ENCODE measurements around the gene CAMSAP2.
"Not testable (repeated sequence)": the region's sequence is repeated elsewhere in the genome, so short reads cannot be mapped to it uniquely, and the experiment has no call there.

CAMSAP2 gene

DNA sequence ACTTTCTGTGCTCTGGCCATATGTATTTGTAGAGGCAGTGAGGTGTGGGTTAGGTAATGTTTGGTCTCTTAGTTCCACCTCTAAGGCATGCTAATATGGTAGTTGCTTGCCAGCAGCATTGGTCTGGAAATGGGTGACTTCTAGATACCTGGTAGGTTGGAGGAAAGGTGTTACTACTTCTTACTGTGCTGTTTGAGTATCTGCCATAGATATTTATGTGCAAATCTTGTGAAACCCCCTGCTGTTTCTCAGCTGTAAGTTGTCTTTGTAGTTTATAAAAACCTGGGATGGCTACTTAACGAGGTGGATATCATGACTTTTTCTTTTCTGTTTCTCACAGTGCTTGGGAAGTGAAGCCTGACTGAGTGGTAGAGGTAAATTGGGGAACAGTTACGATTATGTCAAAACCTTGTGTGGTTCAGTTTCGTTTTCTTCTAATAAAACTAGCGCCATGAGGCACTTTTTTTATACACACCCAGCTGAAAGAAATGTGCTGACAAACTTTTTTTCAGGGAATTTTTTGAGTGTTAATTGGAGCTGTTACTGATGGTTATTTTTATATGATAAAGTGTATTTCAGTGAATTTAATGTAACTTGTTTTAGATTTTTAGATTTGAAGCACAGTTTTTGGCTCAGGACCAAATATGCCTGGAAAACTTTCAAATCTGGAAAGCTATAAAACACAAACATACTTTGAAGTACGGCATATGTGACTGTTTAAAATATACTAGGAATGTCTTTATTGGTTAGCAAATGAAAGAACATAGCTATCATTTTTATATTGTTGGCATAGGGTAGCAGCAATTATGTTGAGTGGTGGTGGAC lies 42.1 kb downstream of the CAMSAP2 start:
- DNase-seq (ENCODE audit: low read depth), result no peak

DNA sequence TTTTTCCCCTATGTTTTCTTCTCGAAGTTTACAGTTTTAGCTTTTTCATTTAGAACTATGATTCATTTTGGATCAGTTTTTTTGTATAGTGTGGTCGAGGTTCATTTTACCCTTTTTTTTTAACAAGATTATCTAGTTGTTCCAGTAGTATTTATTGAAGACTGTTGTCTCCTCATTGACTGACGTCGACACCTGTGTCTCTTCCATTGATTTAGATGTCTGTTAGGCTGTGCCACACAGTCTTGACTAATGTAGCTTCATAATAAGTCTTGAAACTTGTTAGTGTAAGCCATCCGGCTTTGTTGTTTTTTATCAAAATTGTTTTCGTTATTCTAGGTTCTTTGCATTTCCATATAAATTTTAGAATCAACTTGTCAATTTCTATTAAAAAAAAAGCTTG lies 45.2 kb downstream of the CAMSAP2 start:
- no peak for DNase-seq (ENCODE audit: low read depth)

DNA sequence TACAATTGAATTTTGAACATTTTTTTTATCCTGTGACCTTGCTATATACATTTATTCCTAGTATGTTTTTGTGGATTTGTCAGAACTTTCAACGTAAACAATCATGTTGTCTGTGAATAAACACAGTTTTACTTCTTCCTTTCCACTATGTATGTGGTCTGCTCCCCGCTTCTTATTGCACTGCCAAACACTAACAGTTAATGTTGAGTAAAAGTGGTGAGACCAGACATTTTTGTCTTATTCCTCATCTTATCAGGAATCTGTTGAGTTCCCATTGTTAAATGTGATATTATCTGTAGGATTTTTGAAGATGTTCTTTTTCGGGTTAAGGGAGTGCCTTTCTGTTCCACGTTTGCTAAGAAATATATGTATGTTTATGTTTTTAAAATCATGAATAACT lies 45.9 kb downstream of the CAMSAP2 start:
- no peak for DNase-seq (ENCODE audit: low read depth)

- no peak for DNase-seq (ENCODE audit: low read depth)
Measured at GRCh38 chr1:200786788-200787187, 48.1 kb downstream of the CAMSAP2 start.

GRCh38 chr1:200787896-200788387 lies 49.2 kb downstream of the CAMSAP2 start:
- DNase-seq (ENCODE audit: low read depth), result no peak

GRCh38 chr1:200791012-200791411 lies 52.3 kb downstream of the CAMSAP2 start:
- not testable (repeated sequence) for DNase-seq (ENCODE audit: low read depth)

DNA sequence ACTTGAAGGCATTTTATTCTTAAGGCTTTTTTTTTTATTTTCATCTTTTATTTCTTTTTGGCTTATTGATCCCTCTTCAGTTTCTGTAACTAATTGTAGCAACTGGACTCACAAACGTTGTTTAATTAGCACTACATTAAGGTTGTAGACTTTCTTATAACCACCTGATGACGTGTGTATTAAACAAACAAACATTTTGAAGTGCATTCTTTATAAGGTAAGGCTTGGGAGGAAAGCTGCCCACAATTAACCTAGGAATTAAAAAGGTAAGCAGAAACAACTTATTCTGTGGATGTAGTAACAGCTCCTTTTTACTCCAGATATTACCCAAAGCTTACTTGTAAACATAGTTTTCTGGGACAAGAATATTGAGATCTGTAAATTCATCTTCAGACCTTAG lies 55.0 kb downstream of the CAMSAP2 start:
- no peak for DNase-seq (ENCODE audit: low read depth)

- DNase-seq (ENCODE audit: low read depth), result no peak
Measured at GRCh38 chr1:200794506-200795065, 55.9 kb downstream of the CAMSAP2 start.

- DNase-seq (ENCODE audit: low read depth), result no peak
Measured at GRCh38 chr1:200795156-200795555, 56.5 kb downstream of the CAMSAP2 start.

DNA sequence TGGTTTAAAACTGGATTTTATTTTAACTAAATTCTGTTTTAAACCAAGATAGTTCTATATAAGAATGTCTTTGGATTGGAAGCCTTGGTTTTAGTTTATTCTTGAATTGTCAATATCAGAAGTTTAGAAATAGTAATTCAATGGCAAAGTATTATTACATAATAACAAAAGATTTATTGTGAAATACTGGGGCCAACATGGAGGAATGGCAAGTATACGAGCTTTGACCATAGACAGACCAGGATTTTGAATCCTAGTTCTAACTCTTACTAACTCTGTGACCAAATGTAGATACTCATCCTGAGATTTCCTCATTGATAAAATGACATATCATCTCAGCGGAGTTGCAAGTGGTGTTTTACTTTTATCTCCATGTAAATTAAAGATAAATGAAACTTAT lies 63.3 kb downstream of the CAMSAP2 start:
- no peak for DNase-seq (ENCODE audit: low read depth)

- peak; percentile 62 for DNase-seq (ENCODE audit: low read depth)
Measured at GRCh38 chr1:200802865-200803512, 64.3 kb downstream of the CAMSAP2 start.

DNA sequence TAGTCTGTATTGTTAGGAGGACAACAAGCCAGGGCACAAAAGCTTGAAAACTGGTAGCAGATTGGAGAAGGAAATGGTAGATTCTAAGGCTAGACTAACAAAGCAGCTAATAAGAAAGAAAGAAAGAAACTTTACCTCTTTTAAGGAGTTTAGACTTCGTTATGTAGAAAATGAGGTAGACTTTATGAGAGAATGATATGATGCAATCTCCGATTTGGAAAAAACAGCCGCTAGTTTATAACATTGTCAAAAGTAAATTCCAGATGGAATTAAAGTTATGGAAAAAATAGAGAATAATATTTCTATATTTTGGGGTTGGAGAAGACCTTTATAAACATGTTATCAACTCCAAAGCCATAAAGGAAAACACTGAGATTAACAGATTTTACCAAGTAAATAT lies 67.0 kb downstream of the CAMSAP2 start:
- DNase-seq (ENCODE audit: low read depth), result no peak

- DNase-seq (ENCODE audit: low read depth), result no peak
Measured at GRCh38 chr1:200808846-200809245, 70.2 kb downstream of the CAMSAP2 start.

GRCh38 chr1:200811704-200812103 lies 73.0 kb downstream of the CAMSAP2 start:
- no peak for DNase-seq (ENCODE audit: low read depth)

- DNase-seq (ENCODE audit: low read depth), result not testable (repeated sequence)
Measured at GRCh38 chr1:200816624-200817224, 78.0 kb downstream of the CAMSAP2 start.

- DNase-seq (ENCODE audit: low read depth), result no peak
Measured at GRCh38 chr1:200818248-200818647, 79.6 kb downstream of the CAMSAP2 start.

- no peak for DNase-seq (ENCODE audit: low read depth)
Measured at GRCh38 chr1:200819726-200820125, 81.0 kb downstream of the CAMSAP2 start.

GRCh38 chr1:200831091-200831490 lies 92.4 kb downstream of the CAMSAP2 start:
- DNase-seq (ENCODE audit: low read depth), result no peak

GRCh38 chr1:200834383-200834782 lies 95.7 kb downstream of the CAMSAP2 start:
- DNase-seq (ENCODE audit: low read depth), result no peak

- DNase-seq (ENCODE audit: low read depth), result no peak
Measured at GRCh38 chr1:200836213-200836612, 97.5 kb downstream of the CAMSAP2 start.

GRCh38 chr1:200837931-200838571 lies 99.4 kb downstream of the CAMSAP2 start:
- no peak for DNase-seq (ENCODE audit: low read depth)
